Ishikawa (cell line): ENCODE measurements around the gene FNDC11.

ENCODE experiments used
- CEBPB ChIP-seq: IDR thresholded peaks from 2 replicates; pipeline ENCODE4 v1.6.1; 2012
- CREB1 ChIP-seq: IDR thresholded peaks from 2 replicates; pipeline ENCODE4 v1.6.1; 2012; ENCODE audit warnings: low read depth
- EGR1 ChIP-seq: IDR thresholded peaks from 2 replicates; pipeline ENCODE4 v1.6.1; 2012
- EP300 ChIP-seq: IDR thresholded peaks from 2 replicates; pipeline ENCODE4 v1.6.1; 2012; ENCODE audit warnings: borderline replicate concordance
- MAX ChIP-seq: IDR thresholded peaks from 2 replicates; pipeline ENCODE4 v1.6.1; 2012
- NFIC ChIP-seq: IDR thresholded peaks from 2 replicates; pipeline ENCODE4 v1.6.1; 2012
- RAD21 ChIP-seq: IDR thresholded peaks from 2 replicates; pipeline ENCODE4 v1.6.1; 2012; ENCODE audit warnings: low read depth
- TAF1 ChIP-seq: IDR thresholded peaks from 2 replicates; pipeline ENCODE4 v1.6.1; 2012; ENCODE audit warnings: low read depth, mild to moderate bottlenecking
- TCF12 ChIP-seq: IDR thresholded peaks from 2 replicates; pipeline ENCODE4 v1.6.1; 2012; ENCODE audit warnings: low read depth
- TEAD4 ChIP-seq: IDR thresholded peaks from 2 replicates; pipeline ENCODE4 v1.6.1; 2012
- YY1 ChIP-seq: IDR thresholded peaks from 2 replicates; pipeline ENCODE4 v1.6.1; 2012; ENCODE audit warnings: low read depth
- ZBTB7A ChIP-seq: IDR thresholded peaks from 2 replicates; pipeline ENCODE4 v1.6.1; 2012; ENCODE audit warnings: low read depth
- TF ChIP-seq, protein P1 (sequence below): IDR thresholded peaks from 2 replicates; pipeline ENCODE4 v1.6.1; 2012; ENCODE audit warnings: low read depth, mild to moderate bottlenecking
- TF ChIP-seq, protein P2 (sequence below): IDR thresholded peaks from 2 replicates; pipeline ENCODE4 v1.6.1; 2012

The FNDC11 gene

DNA sequence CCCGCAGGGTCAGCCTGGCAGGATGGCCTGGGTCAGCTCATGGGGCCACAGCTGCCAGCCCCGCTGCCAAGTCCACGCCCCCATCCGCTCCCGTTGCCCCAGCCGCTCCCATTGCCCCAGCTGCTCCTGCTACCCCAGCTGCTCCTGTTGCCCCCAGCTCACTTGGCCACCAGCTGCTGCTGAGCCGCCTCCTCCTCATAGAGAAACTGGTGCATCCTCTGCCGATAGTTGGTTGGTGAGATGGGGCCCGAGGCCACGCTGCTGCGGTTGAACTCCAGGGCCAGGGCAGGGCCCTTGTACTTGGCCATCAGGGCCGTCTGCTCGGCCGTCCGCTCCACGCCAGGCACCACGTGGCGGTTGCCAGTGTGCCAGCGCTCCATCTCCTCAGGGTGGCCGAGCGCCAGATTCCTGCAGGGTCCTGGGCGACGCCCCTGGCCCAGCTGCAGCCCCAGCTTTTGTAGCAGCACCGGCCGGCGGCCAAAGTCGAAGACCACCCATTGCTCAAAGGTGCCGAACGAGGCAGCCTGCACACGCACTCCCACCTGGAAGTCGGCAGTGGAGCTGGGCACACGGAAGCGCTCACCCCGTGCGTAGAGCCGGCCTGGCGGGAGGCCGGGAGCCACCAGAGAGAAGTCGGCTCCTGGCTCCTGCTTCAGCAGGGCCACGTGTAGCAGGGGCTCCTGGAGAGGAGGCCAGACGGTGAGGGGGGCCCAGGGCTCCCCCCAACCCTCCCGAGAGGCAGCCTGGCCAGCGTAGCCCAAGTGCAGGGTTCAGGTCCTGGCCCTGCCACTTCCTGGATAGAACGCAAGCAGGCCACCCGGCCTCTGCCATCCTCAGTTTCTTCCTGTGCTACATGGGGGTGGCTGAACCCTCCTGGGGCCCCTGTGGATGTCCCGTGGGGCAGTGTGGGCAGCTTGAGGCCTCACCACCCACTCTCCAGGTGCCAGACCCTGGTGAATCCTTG lies 15.3 kb downstream of the FNDC11 start:
- TF ChIP-seq EP300 (no peak), TCF12 (no peak), RAD21 (no peak), NFIC (no peak), EGR1 (no peak), YY1 (no peak), CEBPB (no peak)
- TF ChIP-seq, protein P1, sequence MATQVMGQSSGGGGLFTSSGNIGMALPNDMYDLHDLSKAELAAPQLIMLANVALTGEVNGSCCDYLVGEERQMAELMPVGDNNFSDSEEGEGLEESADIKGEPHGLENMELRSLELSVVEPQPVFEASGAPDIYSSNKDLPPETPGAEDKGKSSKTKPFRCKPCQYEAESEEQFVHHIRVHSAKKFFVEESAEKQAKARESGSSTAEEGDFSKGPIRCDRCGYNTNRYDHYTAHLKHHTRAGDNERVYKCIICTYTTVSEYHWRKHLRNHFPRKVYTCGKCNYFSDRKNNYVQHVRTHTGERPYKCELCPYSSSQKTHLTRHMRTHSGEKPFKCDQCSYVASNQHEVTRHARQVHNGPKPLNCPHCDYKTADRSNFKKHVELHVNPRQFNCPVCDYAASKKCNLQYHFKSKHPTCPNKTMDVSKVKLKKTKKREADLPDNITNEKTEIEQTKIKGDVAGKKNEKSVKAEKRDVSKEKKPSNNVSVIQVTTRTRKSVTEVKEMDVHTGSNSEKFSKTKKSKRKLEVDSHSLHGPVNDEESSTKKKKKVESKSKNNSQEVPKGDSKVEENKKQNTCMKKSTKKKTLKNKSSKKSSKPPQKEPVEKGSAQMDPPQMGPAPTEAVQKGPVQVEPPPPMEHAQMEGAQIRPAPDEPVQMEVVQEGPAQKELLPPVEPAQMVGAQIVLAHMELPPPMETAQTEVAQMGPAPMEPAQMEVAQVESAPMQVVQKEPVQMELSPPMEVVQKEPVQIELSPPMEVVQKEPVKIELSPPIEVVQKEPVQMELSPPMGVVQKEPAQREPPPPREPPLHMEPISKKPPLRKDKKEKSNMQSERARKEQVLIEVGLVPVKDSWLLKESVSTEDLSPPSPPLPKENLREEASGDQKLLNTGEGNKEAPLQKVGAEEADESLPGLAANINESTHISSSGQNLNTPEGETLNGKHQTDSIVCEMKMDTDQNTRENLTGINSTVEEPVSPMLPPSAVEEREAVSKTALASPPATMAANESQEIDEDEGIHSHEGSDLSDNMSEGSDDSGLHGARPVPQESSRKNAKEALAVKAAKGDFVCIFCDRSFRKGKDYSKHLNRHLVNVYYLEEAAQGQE, result no peak

DNA sequence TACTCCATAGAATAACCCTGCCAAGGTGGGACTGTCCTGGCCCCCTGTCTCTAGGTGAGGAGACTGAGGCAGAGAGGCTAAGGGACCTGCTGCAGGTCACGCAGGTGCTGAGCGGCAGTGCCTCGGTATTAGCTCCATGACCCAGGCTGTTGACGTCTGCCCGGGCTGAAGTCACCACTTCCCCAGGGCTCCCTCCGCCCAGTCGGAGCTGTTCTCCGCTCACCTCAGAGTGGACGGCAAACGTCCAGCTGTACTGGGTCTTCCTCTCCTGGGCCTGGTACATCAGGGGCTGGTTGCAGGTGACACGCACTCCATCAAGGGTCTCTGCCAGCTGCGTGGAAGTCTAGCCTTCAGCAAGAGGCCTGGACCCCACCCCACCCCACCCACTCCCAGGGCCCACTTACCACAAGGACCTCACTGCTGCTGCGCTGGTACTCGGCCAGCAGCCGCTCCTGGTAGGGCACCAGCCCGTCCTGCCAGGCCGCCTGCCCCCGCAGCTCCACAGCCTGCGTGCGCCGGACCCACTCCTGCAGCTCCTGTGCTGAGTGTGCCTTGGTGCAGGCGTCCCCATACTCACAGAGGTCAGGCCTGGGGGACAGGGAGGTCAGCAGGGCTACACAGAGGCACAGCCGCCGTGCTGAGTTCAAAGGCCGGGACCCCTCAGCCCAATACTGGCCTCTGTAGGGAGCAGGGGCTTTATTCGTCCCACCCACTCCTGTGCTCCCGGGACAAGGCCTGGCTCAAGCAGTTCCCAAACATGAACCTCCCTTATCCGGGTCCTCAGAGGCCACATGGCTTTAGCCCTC lies 16.5 kb downstream of the FNDC11 start:
- TF ChIP-seq NFIC, result no peak
- no peak for TF ChIP-seq ZBTB7A
- TF ChIP-seq, protein P1, result no peak
- no peak for TF ChIP-seq YY1
- TF ChIP-seq MAX, result no peak
- no peak for TF ChIP-seq TCF12
- no peak for TF ChIP-seq EGR1
- no peak for TF ChIP-seq EP300
- TF ChIP-seq, protein P2, sequence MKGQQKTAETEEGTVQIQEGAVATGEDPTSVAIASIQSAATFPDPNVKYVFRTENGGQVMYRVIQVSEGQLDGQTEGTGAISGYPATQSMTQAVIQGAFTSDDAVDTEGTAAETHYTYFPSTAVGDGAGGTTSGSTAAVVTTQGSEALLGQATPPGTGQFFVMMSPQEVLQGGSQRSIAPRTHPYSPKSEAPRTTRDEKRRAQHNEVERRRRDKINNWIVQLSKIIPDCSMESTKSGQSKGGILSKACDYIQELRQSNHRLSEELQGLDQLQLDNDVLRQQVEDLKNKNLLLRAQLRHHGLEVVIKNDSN, result no peak

GRCh38 chr20:63572071-63572787 lies 18.3 kb downstream of the FNDC11 start:
- TF ChIP-seq TEAD4, result no peak
- no peak for TF ChIP-seq NFIC
- TF ChIP-seq TAF1, result no peak
- no peak for TF ChIP-seq TCF12
- TF ChIP-seq RAD21, result no peak
- no peak for TF ChIP-seq YY1
- no peak for TF ChIP-seq EGR1
- TF ChIP-seq, protein P1, result no peak
- no peak for TF ChIP-seq CREB1

DNA sequence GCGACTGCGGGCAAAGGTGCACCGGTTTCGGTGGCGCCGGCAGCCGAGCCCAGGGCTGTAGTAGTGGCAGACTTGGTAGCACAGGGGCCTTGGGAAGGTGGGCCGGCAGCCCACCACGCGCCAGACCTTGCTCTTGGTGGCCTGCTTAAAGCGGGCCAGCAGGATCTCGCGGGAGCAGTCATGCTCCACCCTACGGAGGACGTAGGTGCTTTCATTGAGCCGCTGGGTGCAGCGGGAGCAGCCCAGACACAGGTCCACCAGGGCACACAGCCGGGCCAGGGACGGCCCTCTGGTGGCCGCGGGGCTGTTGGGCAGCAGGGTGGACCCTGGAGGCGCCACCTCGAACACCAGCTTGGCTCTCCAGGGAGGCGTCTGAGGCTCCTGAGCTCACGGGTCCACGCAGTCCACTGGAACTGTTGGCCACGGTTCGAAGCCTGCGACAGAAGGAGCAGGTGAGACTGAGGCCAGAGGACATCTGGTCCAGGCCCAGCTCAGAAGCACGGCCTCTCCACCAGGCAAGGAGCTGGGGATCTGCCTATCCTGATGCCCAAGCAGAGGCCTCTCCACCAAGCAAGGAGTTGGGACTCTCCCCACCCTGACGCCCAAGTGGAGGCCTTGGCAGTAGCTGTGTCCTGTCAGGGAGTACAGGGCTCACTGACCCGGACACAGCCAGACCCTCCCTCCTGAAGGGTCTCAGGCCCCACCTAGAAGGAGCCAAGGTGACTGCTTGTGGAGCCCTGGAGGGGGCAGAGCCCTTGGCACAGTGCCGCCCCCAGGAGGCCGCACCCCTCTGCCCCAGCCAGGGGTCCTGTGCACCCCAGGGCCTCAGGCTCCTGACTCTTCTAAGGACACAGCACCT lies 19.1 kb downstream of the FNDC11 start:
- TF ChIP-seq NFIC, result no peak
- TF ChIP-seq, protein P1, result no peak
- TF ChIP-seq, protein P2, result no peak
- no peak for TF ChIP-seq TCF12
- no peak for TF ChIP-seq ZBTB7A
- TF ChIP-seq RAD21, result no peak
- no peak for TF ChIP-seq CREB1
- no peak for TF ChIP-seq TEAD4
- no peak for TF ChIP-seq EGR1
